Cardiac muscle cell (in vitro differentiated cells and primary cell): ENCODE results near the gene DDX4. TPM values are rescaled to one million over a fixed set of nuclear protein-coding genes. Genes with fewer than 3 reads are reported as not detected.

Experiments used
- DNase-seq, 2 donors: peaks; one replicate each; pipeline versions ENCODE4 v3.0.0 to v3.0.0-alpha.2; 2010 to 2017; ENCODE audit warnings: low read depth in 1 of 2, low spot score in 1 of 2
- H3K27ac ChIP-seq: fragments of 200-600 bp; sonication (generic); 2 replicates; pipeline ENCODE4 v1.5.1; 2016
- H3K27me3 ChIP-seq: fragments of 200-600 bp; sonication (generic); 2 replicates; pipeline ENCODE4 v1.6.0; 2016; ENCODE audit warnings: control low read depth
- H3K36me3 ChIP-seq: fragments of 200-600 bp; sonication (generic); 2 replicates; pipeline ENCODE4 v1.5.1; 2016; ENCODE audit warnings: control low read depth
- H3K4me1 ChIP-seq: fragments of 200-600 bp; sonication (generic); 2 replicates; pipeline ENCODE4 v1.8.1; 2017; ENCODE audit warnings: low read depth, mild to moderate bottlenecking, mixed run types
- H3K4me3 ChIP-seq: fragments of 200-600 bp; sonication (generic); 2 replicates; pipeline ENCODE4 v1.5.1; 2016; ENCODE audit warnings: mild to moderate bottlenecking
- H3K9me3 ChIP-seq: fragments of 200-600 bp; sonication (generic); 2 replicates; pipeline ENCODE4 v1.5.1; 2017; ENCODE audit warnings: low read depth, mild to moderate bottlenecking, control low read depth
- CTCF ChIP-seq: IDR thresholded peaks from 2 replicates; pipeline ENCODE4 v1.5.1; 2012; ENCODE audit warnings: low read depth, mild to moderate bottlenecking, low read length
- polyA plus RNA-seq: library from polyadenylated mRNA; unstranded; fragments of >200 nt; fragmentation: Nextera tagmentation; extraction: Ambion mirVana; gene quantifications from 2 replicates; pipeline ENCODE4 v1.2.1, GENCODE V29; 2016
- total RNA-seq: library from RNA; depleted of rRNA; stranded (reverse); fragments of >200 nt; gene quantifications from 2 replicates; pipeline ENCODE4 v1.2.3, GENCODE V29; 2016

The DDX4 gene
- total and polyA plus RNA-seq, 2 experiments from 2014 or later, result not detected

DNA sequence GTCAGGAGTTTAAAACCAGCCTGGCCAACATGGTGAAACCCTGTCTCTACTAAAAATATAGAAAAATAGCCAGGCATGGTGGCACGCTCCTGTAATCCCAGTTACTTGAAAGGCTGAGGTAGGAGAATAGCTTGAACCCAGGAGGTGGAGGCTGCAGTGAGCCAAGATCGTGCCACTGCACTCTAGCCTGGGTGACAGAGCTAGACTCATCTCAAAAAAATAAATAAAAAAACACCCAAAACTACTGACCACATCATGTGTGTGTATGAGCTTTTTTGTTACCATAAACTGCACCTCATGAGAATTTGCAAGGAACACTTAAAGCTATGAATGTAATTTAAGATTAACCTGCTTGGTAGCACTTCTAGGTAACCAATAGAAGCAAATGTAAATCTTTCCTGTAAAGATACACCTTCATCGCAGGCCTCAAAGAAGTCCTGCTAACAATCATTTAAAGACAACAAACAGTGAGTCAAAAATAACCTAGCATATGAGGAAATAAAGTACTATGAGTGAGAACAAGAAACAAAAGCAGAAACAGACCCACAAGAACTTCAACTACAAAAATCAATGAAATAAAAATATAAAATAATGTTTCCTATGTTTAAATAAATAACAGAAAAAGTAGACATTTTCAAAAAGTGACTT, 38.7 kb upstream of the DDX4 start:
- no peak overlapping the region for H3K4me3 ChIP-seq
- no peaks in the 10 kb centered on the region for H3K9me3 ChIP-seq
- TF ChIP-seq CTCF, result no peak
- H3K27me3 ChIP-seq, result no peaks in the 10 kb centered on the region
- no peaks in the 10 kb centered on the region for H3K4me1 ChIP-seq
- H3K27ac ChIP-seq, result no peak overlapping the region
- peaks cover 3% of the 10 kb centered on the region for H3K36me3 ChIP-seq
- no peak for DNase-seq

- no peak for TF ChIP-seq CTCF
- H3K36me3 ChIP-seq, result peaks cover 3% of the 10 kb centered on the region
- no peak for DNase-seq
- H3K27ac ChIP-seq, result no peak overlapping the region
- H3K9me3 ChIP-seq, result no peaks in the 10 kb centered on the region
- no peaks in the 10 kb centered on the region for H3K4me1 ChIP-seq
- no peak overlapping the region for H3K4me3 ChIP-seq
- no peaks in the 10 kb centered on the region for H3K27me3 ChIP-seq
Measured at GRCh38 chr5:55700745-55701144, 37.1 kb upstream of the DDX4 start.

GRCh38 chr5:55701462-55702103, 36.3 kb upstream of the DDX4 start:
- H3K9me3 ChIP-seq, result no peaks in the 10 kb centered on the region
- H3K36me3 ChIP-seq, result peaks cover 3% of the 10 kb centered on the region
- no peak overlapping the region for H3K27ac ChIP-seq
- H3K4me1 ChIP-seq, result no peaks in the 10 kb centered on the region
- H3K4me3 ChIP-seq, result no peak overlapping the region
- DNase-seq, result no peak
- no peaks in the 10 kb centered on the region for H3K27me3 ChIP-seq
- no peak for TF ChIP-seq CTCF

DNA sequence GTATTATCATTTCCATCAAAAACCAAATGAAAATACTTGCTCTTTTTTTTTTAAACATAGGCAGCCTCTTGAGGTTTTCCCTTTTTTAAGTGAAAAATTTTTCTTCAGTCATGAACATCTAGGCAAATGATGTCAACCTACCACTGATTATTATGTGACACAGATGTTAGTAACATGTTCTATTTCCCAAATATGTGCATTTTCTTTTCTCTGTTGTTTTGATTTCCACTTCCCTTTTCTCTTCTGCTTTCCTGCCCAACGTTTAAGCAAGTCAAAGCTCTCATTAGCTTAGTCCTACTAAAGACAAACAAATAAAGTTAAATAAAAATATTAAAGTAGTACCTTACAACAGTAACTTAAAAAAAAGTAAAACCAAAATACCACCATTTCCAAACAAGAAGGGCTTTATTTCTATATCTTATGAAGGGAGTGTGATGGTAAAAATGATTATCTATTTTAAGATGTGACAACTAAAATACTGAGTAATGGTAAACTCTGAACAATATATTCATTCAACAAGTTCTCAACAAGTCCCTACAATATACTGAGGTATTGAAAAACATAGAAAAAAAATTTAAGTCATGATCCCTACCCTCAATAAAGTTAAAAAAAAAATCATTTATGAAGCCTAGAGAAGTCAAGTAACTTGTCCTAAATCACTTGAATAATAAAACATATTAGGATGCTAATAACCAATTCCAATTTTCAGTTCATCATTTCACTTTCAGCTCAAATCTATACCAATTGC, 35.1 kb upstream of the DDX4 start:
- Histone ChIP-seq H3K36me3 (peaks cover 3% of the 10 kb centered on the region), H3K27me3 (no peaks in the 10 kb centered on the region), H3K27ac (no peak overlapping the region), H3K4me3 (no peak overlapping the region), H3K4me1 (no peaks in the 10 kb centered on the region), H3K9me3 (no peaks in the 10 kb centered on the region)
- no peak for TF ChIP-seq CTCF
- no peak for DNase-seq

DNA sequence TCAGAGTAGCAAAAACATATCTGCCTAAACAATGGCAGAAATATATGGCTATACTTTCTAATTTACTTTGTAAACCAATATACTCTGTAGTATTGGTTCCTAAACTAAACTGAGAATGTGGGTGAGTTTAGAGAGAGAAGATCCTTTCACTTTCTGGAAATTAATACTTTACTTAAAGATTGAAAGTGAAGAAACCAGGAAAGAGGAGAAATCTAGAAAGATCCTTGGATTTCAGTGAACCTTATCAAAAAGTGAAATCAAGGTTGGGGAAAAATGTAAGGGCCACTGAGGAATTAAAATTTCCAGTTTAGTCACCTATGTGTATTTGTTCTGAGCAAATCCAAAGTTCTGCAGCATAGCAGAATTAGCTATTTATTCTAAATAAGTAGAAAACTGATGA, 31.6 kb upstream of the DDX4 start:
- Histone ChIP-seq H3K4me3 (no peak overlapping the region), H3K9me3 (no peaks in the 10 kb centered on the region), H3K27ac (no peak overlapping the region), H3K4me1 (no peaks in the 10 kb centered on the region), H3K27me3 (no peaks in the 10 kb centered on the region), H3K36me3 (peaks cover 3% of the 10 kb centered on the region)
- TF ChIP-seq CTCF, result no peak
- DNase-seq, result no peak
